ENCODE data around the gene BACE1.

The BACE1 gene

GRCh38 chr11:117305145-117305544 lies 10.9 kb downstream of the BACE1 start:
- no peak for DNase-seq

GRCh38 chr11:117303646-117304315 lies 12.3 kb downstream of the BACE1 start:
- DNase-seq: no peak

GRCh38 chr11:117303101-117303500 lies 13.0 kb downstream of the BACE1 start:
- DNase-seq: no peak

GRCh38 chr11:117302228-117302627 lies 13.8 kb downstream of the BACE1 start:
- no peak for DNase-seq

GRCh38 chr11:117300773-117301172 lies 15.3 kb downstream of the BACE1 start:
- no peak for DNase-seq

GRCh38 chr11:117300283-117300663 lies 15.8 kb downstream of the BACE1 start:
- DNase-seq: no peak

- DNase-seq: no peak
Measured at GRCh38 chr11:117299351-117300282, 16.4 kb downstream of the BACE1 start.

- DNase-seq: no peak
Measured at GRCh38 chr11:117298195-117298594, 17.9 kb downstream of the BACE1 start.

GRCh38 chr11:117296881-117297280 lies 19.2 kb downstream of the BACE1 start:
- no peak for DNase-seq

- DNase-seq: no peak
Measured at GRCh38 chr11:117295438-117296137, 20.5 kb downstream of the BACE1 start.

- DNase-seq: no peak
Measured at GRCh38 chr11:117292616-117293015, 23.4 kb downstream of the BACE1 start.

GRCh38 chr11:117290809-117291396 lies 25.2 kb downstream of the BACE1 start, which contains the start of gene BACE1-AS:
Gene BACE1-AS, plus strand, starts transcription at chr11:117291346.
- no peak for DNase-seq

- DNase-seq: no peak
Measured at GRCh38 chr11:117289795-117290194, 26.3 kb downstream of the BACE1 start.

- no peak for DNase-seq
Measured at GRCh38 chr11:117287668-117288067, 28.4 kb downstream of the BACE1 start.

GRCh38 chr11:117286588-117286987 lies 29.5 kb downstream of the BACE1 start:
- DNase-seq: no peak

GRCh38 chr11:117284053-117284452 lies 32.0 kb downstream of the BACE1 start:
- no peak for DNase-seq

- DNase-seq: no peak
Measured at GRCh38 chr11:117282956-117283355, 33.1 kb downstream of the BACE1 start.

- DNase-seq: no peak
Measured at GRCh38 chr11:117281869-117282268, 34.2 kb downstream of the BACE1 start.

GRCh38 chr11:117281159-117281558 lies 34.9 kb downstream of the BACE1 start:
- DNase-seq: no peak

- DNase-seq: peak; percentile 43
Measured at GRCh38 chr11:117279711-117280376, 36.2 kb downstream of the BACE1 start.

GRCh38 chr11:117278347-117278746 lies 37.7 kb downstream of the BACE1 start:
- no peak for DNase-seq

- no peak for DNase-seq
Measured at GRCh38 chr11:117273550-117274289, 42.3 kb downstream of the BACE1 start.

Data from CD4-positive, alpha-beta T cell treated with Interleukin-21 for 1 hour (primary cell).